Measurements from ENCODE around the gene SLC25A40. TPM values are rescaled to one million over a fixed set of nuclear protein-coding genes. Genes with fewer than 3 reads are reported as not detected.
A peak's percentile ranks its signal among the peaks of the same experiment; 100 is the strongest.

SLC25A40 gene
- total RNA-seq, 2 experiments from 2014 or later: 9.4 to 11.1 TPM

DNA sequence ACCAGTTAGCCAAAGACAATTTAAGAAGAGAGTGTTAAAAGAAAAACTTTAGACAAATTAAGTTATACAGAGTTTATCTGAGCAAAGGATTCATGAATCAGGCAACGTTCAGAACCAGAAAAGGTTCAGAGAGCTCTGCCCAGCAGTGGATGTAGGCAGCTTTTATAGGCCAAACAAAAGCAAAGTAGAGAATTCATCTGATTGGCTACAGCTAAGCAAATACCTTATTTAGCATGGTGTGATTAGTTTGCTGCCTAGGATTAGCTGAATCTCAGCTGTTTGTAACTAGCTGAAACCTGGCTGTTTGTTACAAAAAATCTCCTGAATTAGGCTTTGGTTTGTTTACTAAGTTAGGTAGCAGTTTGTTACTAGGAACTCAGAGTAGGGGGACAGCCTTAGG, 66.0 kb downstream of the SLC25A40 start:
- intact Hi-C loops (cut with DNase I, micrococcal nuclease): no loop called here
- Mint-ChIP-seq H3K4me1 (ENCODE audit: low read depth) (no peaks in the 10 kb centered on the region), H3K27me3 (no peaks in the 10 kb centered on the region), H3K36me3 (ENCODE audit: low read depth) (no peaks in the 10 kb centered on the region), H3K4me3 (no peak overlapping the region), H3K27ac (no peak overlapping the region), H3K9me3 (no peaks in the 10 kb centered on the region)
- ChIA-PET CTCF (no interaction called here), POLR2A (no interaction called here)
- no peaks in the 10 kb centered on the region for H3K36me3 ChIP-seq (ENCODE audit: insufficient read depth, low read length)
- H3K9me3 ChIP-seq (ENCODE audit: control insufficient read depth in 1 of 2, insufficient read depth in 1 of 2, low read length in 2 of 2): no peaks in the 10 kb centered on the region
- ATAC-seq (ENCODE audit: poor library complexity) (no peak), DNase-seq (no peak)
- no peaks in the 10 kb centered on the region for H3K4me1 ChIP-seq (ENCODE audit: insufficient read depth, low read length)
- H3K27ac ChIP-seq (ENCODE audit: low read depth in 1 of 2, low read length in 2 of 2): no peak overlapping the region
- TF ChIP-seq CTCF (IDR thresholded peaks at IDR 0.05): no peak
- H3K27me3 ChIP-seq (ENCODE audit: control insufficient read depth in 1 of 2, insufficient read depth in 2 of 2, low read length in 2 of 2): no peaks in the 10 kb centered on the region
- H3K4me3 ChIP-seq (ENCODE audit: low read length): no peak overlapping the region

DNA sequence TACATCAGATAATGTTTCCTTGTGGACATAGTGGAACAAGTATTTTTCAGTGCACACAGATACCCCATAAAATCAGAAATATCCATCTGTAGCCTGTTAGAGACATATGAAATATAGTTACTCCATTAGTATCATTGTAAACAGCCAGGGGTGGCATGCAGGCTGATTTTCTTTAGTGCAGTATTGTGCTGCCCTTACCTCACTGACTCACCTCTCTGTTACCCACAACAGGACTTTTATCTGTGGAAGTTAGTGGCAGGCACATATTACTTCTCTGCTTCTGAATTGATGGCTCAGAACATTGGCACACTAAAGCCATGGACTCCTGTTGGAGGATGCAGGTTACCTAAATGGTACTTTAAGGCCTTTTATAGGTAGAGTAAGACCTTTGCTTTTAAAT, 70.0 kb downstream of the SLC25A40 start:
- Histone ChIP-seq H3K27me3 (ENCODE audit: control insufficient read depth in 1 of 2, insufficient read depth in 2 of 2, low read length in 2 of 2) (no peaks in the 10 kb centered on the region), H3K27ac (ENCODE audit: low read depth in 1 of 2, low read length in 2 of 2) (no peak overlapping the region), H3K4me1 (ENCODE audit: insufficient read depth, low read length) (no peaks in the 10 kb centered on the region), H3K36me3 (ENCODE audit: insufficient read depth, low read length) (no peaks in the 10 kb centered on the region), H3K4me3 (ENCODE audit: low read length) (no peak overlapping the region), H3K9me3 (ENCODE audit: control insufficient read depth in 1 of 2, insufficient read depth in 1 of 2, low read length in 2 of 2) (no peaks in the 10 kb centered on the region)
- Mint-ChIP-seq H3K9me3 (no peaks in the 10 kb centered on the region), H3K36me3 (ENCODE audit: low read depth) (no peaks in the 10 kb centered on the region), H3K4me1 (ENCODE audit: low read depth) (no peaks in the 10 kb centered on the region), H3K4me3 (no peak overlapping the region), H3K27me3 (no peaks in the 10 kb centered on the region), H3K27ac (no peak overlapping the region)
- no peak for DNase-seq
- POLR2A ChIA-PET: no interaction called here
- CTCF ChIA-PET: no interaction called here
- no peak for ATAC-seq (ENCODE audit: poor library complexity)
- TF ChIP-seq CTCF (IDR thresholded peaks at IDR 0.05): no peak
- intact Hi-C loops (cut with DNase I, micrococcal nuclease): no loop called here

GRCh38 chr7:87797798-87798403, 78.3 kb downstream of the SLC25A40 start:
- intact Hi-C loops (cut with DNase I, micrococcal nuclease): loop anchor here (1.0 to 5.0 kb wide), 4 partner anchors 89 to 374 kb away; no protein-coding TSS in a partner anchor
- Histone ChIP-seq H3K27ac (ENCODE audit: low read depth in 1 of 2, low read length in 2 of 2) (no peak overlapping the region), H3K4me3 (ENCODE audit: low read length) (no peak overlapping the region), H3K4me1 (ENCODE audit: insufficient read depth, low read length) (no peaks in the 10 kb centered on the region), H3K9me3 (ENCODE audit: control insufficient read depth in 1 of 2, insufficient read depth in 1 of 2, low read length in 2 of 2) (no peaks in the 10 kb centered on the region), H3K36me3 (ENCODE audit: insufficient read depth, low read length) (no peaks in the 10 kb centered on the region), H3K27me3 (ENCODE audit: control insufficient read depth in 1 of 2, insufficient read depth in 2 of 2, low read length in 2 of 2) (no peaks in the 10 kb centered on the region)
- peak; percentile 74 for ATAC-seq (ENCODE audit: poor library complexity)
- no peak overlapping the region for H3K4me3 Mint-ChIP-seq
- no peaks in the 10 kb centered on the region for H3K4me1 Mint-ChIP-seq (ENCODE audit: low read depth)
- TF ChIP-seq CTCF (IDR thresholded peaks at IDR 0.05): peak; percentile 70
- H3K27ac Mint-ChIP-seq: no peak overlapping the region
- H3K27me3 Mint-ChIP-seq: peaks cover 13% of the 10 kb centered on the region
- no peaks in the 10 kb centered on the region for H3K9me3 Mint-ChIP-seq
- no peaks in the 10 kb centered on the region for H3K36me3 Mint-ChIP-seq (ENCODE audit: low read depth)
- ChIA-PET POLR2A (no interaction called here), CTCF (interaction anchor here (0.6 to 1.6 kb wide), 3 partner anchors 12 to 88 kb away, joined by 3 to 16 read pairs (median 3); no protein-coding TSS in a partner anchor)
- peak in 3 of 14 experiments; percentile 60 to 69 (median 65) for DNase-seq

Measured in CD4-positive, alpha-beta T cell (primary cell).